GM12878 (cell line): ENCODE results near the gene DHX16. TPM values are rescaled to one million over a fixed set of nuclear protein-coding genes. Genes with fewer than 3 reads are reported as not detected.

Experiments
- BHLHE40 ChIP-seq, 2 experiments: fragments of 450-650 bp in 1 of 2; IDR thresholded peaks; 2 replicates each; pipeline ENCODE4 v1.6.1; 2011 to 2017; ENCODE audit warnings: low read depth in 2 of 2, borderline replicate concordance in 1 of 2, improper control_type of control experiment in 1 of 2, low read length in 1 of 2, mild to moderate bottlenecking in 1 of 2
- CUX1 ChIP-seq: IDR thresholded peaks from 2 replicates; pipeline ENCODE4 v1.6.1; 2012; ENCODE audit warnings: improper control_type of control experiment, low read depth, low read length; ENCODE audit not compliant: insufficient replicate concordance
- FOXM1 ChIP-seq: IDR thresholded peaks from 2 replicates; pipeline ENCODE4 v1.6.1; 2012; ENCODE audit warnings: low read depth, mild to moderate bottlenecking, inconsistent platforms, low read length, moderate library complexity
- HDAC6 ChIP-seq: fragments of 200-600 bp; sonication (generic); IDR thresholded peaks from one replicate; pipeline ENCODE4 v1.8.0; 2017; ENCODE audit warnings: antibody characterized with exemption; ENCODE audit not compliant: unreplicated experiment
- JUND ChIP-seq: IDR thresholded peaks from 2 replicates; pipeline ENCODE4 v1.6.1; 2012; ENCODE audit warnings: low read depth, mild to moderate bottlenecking, low read length, improper control_type of control experiment, moderate library complexity
- LARP7 ChIP-seq: fragments of 450-650 bp; IDR thresholded peaks from 2 replicates; pipeline ENCODE4 v1.6.1; 2017; ENCODE audit warnings: mild to moderate bottlenecking
- MXI1 ChIP-seq: fragments of 150-350 bp; IDR thresholded peaks from 2 replicates; pipeline ENCODE4 v1.6.1; 2011; ENCODE audit warnings: low read depth, mild to moderate bottlenecking, inconsistent platforms, low read length, improper control_type of control experiment
- NFIC ChIP-seq: IDR thresholded peaks from 2 replicates; pipeline ENCODE4 v1.6.1; 2012; ENCODE audit warnings: low read depth, mild to moderate bottlenecking, inconsistent platforms, low read length, moderate library complexity
- PML ChIP-seq: IDR thresholded peaks from 2 replicates; pipeline ENCODE4 v1.6.1; 2012; ENCODE audit warnings: low read length, inconsistent platforms
- POLR2A ChIP-seq: IDR thresholded peaks from 2 replicates; pipeline ENCODE4 v1.6.1; 2011; ENCODE audit warnings: low read depth, mild to moderate bottlenecking, low read length
- REST ChIP-seq: IDR thresholded peaks from 2 replicates; pipeline ENCODE4 v1.6.1; 2012; ENCODE audit warnings: mild to moderate bottlenecking, low read depth, low read length
- SMAD1 ChIP-seq: fragments of 450-650 bp; IDR thresholded peaks from 2 replicates; pipeline ENCODE4 v1.6.1; 2018; ENCODE audit warnings: mild to moderate bottlenecking, low read depth; ENCODE audit not compliant: partially characterized antibody
- SMAD5 ChIP-seq: IDR thresholded peaks from 2 replicates; pipeline ENCODE4 v1.6.1; 2016; ENCODE audit warnings: antibody characterized with exemption, low read depth
- TCF3 ChIP-seq: IDR thresholded peaks from 2 replicates; pipeline ENCODE4 v1.6.1; 2012; ENCODE audit warnings: low read depth, mild to moderate bottlenecking, low read length, borderline replicate concordance; ENCODE audit not compliant: insufficient read depth
- ZNF217 ChIP-seq: fragments of 450-650 bp; IDR thresholded peaks from 2 replicates; pipeline ENCODE4 v1.6.1; 2017; ENCODE audit warnings: antibody characterized with exemption, mild to moderate bottlenecking
- ZNF274 ChIP-seq: IDR thresholded peaks from one replicate; pipeline ENCODE4 v1.8.0; 2011; ENCODE audit not compliant: insufficient read length, insufficient read depth
- polyA plus RNA-seq, 11 experiments: library from polyadenylated mRNA; depleted of rRNA in 4 of 11; unstranded in 6 of 11; stranded (reverse) in 5 of 11; fragments of >200 nt; fragmentation: Nextera tagmentation in 4 of 11; fragmentation: Illumina TruSeq in 1 of 11; extraction: Ambion mirVana in 4 of 11; extraction: Trizol in 1 of 11; gene quantifications; 1 replicate in 1 of 11; 2 replicates in 10 of 11; pipeline versions ENCODE4 v1.2.1 to v1.2.3, GENCODE V29; 2011 to 2016; ENCODE audit warnings: inconsistent platforms in 2 of 11, missing spikeins in 2 of 11, low read depth in 1 of 11
- total RNA-seq, 4 experiments: library from RNA; depleted of rRNA in 3 of 4; stranded (reverse); fragments of >200 nt in 3 of 4; fragmentation: Illumina TruSeq in 1 of 4; extraction: Trizol in 1 of 4; gene quantifications; 2 replicates each; pipeline versions ENCODE4 v1.2.1 to v1.2.3, GENCODE V29; 2013 to 2021

Gene DHX16
- total and polyA plus RNA-seq, 10 of the 15 experiments (the other 5 are each of a cell fraction or from before 2014, with no cell fraction given): 10.1 to 41.4 (median 38.3) TPM

- TF ChIP-seq CUX1 (peak; percentile 57), JUND (no peak), MXI1 (0 out of 2 replicates have a peak, but pooled peaks have one; percentile 40), SMAD5 (peak; percentile 94), POLR2A (peak; percentile 77), ZNF217 (no peak), REST (no peak), BHLHE40 (IDR thresholded peaks at IDR 0.05; ENCODE audit: borderline replicate concordance in 1 of 2, low read depth in 2 of 2, low read length in 1 of 2) (peak in 1 of 2 experiments; percentile 42; a peak in 1 of 4 replicates), PML (0 out of 2 replicates have a peak, but pooled peaks have one; percentile 58), ZNF274 (no peak), SMAD1 (peak; percentile 72), HDAC6 (peak; percentile 21), LARP7 (peak; percentile 28; the same call in 1 of the 2 replicates), NFIC (peak; percentile 11; the same call in 1 of the 2 replicates), TCF3 (peak; percentile 16; the same call in 1 of the 2 replicates), FOXM1 (peak; percentile 46)
Measured at GRCh38 chr6:30615958-30616810, 56.6 kb downstream of the DHX16 start (continued).
